Type B pancreatic cell (in vitro differentiated cells): ENCODE measurements around the gene CUL5. TPM values are rescaled to one million over a fixed set of nuclear protein-coding genes. Genes with fewer than 3 reads are reported as not detected.

ENCODE experiments used
- DNase-seq: peaks from one replicate; pipeline ENCODE4 v3.0.0; 2021; ENCODE audit warnings: mixed read lengths; ENCODE audit not compliant: unreplicated experiment; ENCODE audit errors: extremely low spot score
- H3K27ac Mint-ChIP-seq: 2 replicates; pipeline ENCODE4 v1.8.0; 2021; ENCODE audit warnings: mild to moderate bottlenecking, mixed read lengths
- H3K27me3 Mint-ChIP-seq: 2 replicates; pipeline ENCODE4 v1.8.0; 2021; ENCODE audit warnings: mixed read lengths
- H3K36me3 Mint-ChIP-seq: 2 replicates; pipeline ENCODE4 v1.8.0; 2021; ENCODE audit warnings: mixed read lengths
- H3K4me1 Mint-ChIP-seq: one replicate; pipeline ENCODE4 v1.8.0; 2021; ENCODE audit warnings: mixed read lengths; ENCODE audit not compliant: unreplicated experiment
- H3K4me3 Mint-ChIP-seq: 2 replicates; pipeline ENCODE4 v1.8.0; 2021; ENCODE audit warnings: mild to moderate bottlenecking, mixed read lengths
- H3K9me3 Mint-ChIP-seq: 2 replicates; pipeline ENCODE4 v1.8.0; 2021; ENCODE audit warnings: mixed read lengths
- total RNA-seq: library from RNA; stranded (reverse); gene quantifications from 2 replicates; pipeline ENCODE4 v1.2.1, GENCODE V29; 2021; ENCODE audit warnings: low replicate concordance
- TF ChIP-seq, protein P1 (sequence below): fragments of 200-600 bp; sonication (generic); conservative IDR thresholded peaks from 2 replicates; pipeline ENCODE4 v1.5.0; 2021; ENCODE audit warnings: antibody characterized with exemption, mild to moderate bottlenecking

Gene CUL5
- total RNA-seq, 1 donor from 2014 or later = 37.9 TPM

- H3K36me3 Mint-ChIP-seq = peaks cover 36% of the 10 kb centered on the region
- H3K9me3 Mint-ChIP-seq = no peaks in the 10 kb centered on the region
- TF ChIP-seq, protein P1, sequence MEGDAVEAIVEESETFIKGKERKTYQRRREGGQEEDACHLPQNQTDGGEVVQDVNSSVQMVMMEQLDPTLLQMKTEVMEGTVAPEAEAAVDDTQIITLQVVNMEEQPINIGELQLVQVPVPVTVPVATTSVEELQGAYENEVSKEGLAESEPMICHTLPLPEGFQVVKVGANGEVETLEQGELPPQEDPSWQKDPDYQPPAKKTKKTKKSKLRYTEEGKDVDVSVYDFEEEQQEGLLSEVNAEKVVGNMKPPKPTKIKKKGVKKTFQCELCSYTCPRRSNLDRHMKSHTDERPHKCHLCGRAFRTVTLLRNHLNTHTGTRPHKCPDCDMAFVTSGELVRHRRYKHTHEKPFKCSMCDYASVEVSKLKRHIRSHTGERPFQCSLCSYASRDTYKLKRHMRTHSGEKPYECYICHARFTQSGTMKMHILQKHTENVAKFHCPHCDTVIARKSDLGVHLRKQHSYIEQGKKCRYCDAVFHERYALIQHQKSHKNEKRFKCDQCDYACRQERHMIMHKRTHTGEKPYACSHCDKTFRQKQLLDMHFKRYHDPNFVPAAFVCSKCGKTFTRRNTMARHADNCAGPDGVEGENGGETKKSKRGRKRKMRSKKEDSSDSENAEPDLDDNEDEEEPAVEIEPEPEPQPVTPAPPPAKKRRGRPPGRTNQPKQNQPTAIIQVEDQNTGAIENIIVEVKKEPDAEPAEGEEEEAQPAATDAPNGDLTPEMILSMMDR = no peak
- no peak for DNase-seq
- no peaks in the 10 kb centered on the region for H3K27me3 Mint-ChIP-seq
- H3K4me3 Mint-ChIP-seq = no peak overlapping the region
- no peaks in the 10 kb centered on the region for H3K4me1 Mint-ChIP-seq
- H3K27ac Mint-ChIP-seq = no peak overlapping the region
Observed at GRCh38 chr11:108142304-108142703, 133.6 kb downstream of the CUL5 start.

DNA sequence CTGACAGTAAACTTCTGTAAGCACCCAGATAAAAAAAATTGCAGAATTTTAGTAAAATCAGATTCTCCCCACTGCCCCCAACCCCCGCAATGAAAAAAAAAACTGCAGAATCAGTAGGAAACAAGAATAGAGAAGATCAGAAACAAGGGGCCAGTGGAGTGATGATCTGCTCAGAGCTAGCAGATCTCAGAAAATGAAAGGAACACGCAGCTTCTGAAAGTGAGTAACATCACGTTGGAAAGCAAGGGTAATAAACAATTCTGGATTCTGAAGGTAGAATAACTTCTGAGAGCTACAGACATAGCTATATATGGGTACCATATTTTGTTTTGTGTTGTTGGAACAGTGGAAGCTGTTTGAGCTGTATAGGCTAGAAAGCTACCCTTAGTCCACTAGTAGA, 135.9 kb downstream of the CUL5 start:
- no peaks in the 10 kb centered on the region for H3K9me3 Mint-ChIP-seq
- no peak overlapping the region for H3K4me3 Mint-ChIP-seq
- no peak for DNase-seq
- peaks cover 43% of the 10 kb centered on the region for H3K36me3 Mint-ChIP-seq
- H3K27ac Mint-ChIP-seq = no peak overlapping the region
- H3K4me1 Mint-ChIP-seq = no peaks in the 10 kb centered on the region
- TF ChIP-seq, protein P1 = no peak
- no peaks in the 10 kb centered on the region for H3K27me3 Mint-ChIP-seq

GRCh38 chr11:108147150-108147549, 138.5 kb downstream of the CUL5 start:
- Mint-ChIP-seq H3K27me3 (no peaks in the 10 kb centered on the region), H3K36me3 (peaks cover 48% of the 10 kb centered on the region), H3K27ac (no peak overlapping the region), H3K4me3 (no peak overlapping the region), H3K9me3 (no peaks in the 10 kb centered on the region), H3K4me1 (no peaks in the 10 kb centered on the region)
- no peak for DNase-seq
- TF ChIP-seq, protein P1 = no peak

- Mint-ChIP-seq H3K9me3 (no peaks in the 10 kb centered on the region), H3K4me1 (no peaks in the 10 kb centered on the region), H3K27ac (no peak overlapping the region), H3K4me3 (no peak overlapping the region), H3K27me3 (no peaks in the 10 kb centered on the region), H3K36me3 (peaks cover 44% of the 10 kb centered on the region)
- TF ChIP-seq, protein P1 = no peak
- DNase-seq = no peak
Observed at GRCh38 chr11:108148556-108148955, 139.9 kb downstream of the CUL5 start.

DNA sequence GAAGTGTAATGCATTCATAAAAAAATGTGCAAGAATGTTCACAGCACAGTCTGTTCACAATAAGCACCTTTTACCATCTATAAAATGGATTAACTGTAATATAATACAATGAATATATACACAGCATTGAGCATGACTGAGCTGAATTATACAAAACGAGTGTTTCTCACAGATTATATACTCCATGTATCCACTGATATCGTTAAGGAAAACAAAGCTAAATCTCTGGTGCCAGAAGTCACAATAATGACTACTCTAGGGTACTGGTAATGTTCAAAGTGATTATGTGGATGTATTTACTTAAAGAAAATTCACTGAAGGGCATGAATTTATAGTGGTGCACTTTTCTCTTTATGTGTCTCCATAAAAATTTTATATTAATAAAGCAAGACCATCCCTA, 145.9 kb downstream of the CUL5 start:
- no peak overlapping the region for H3K27ac Mint-ChIP-seq
- H3K4me1 Mint-ChIP-seq = no peaks in the 10 kb centered on the region
- DNase-seq = no peak
- TF ChIP-seq, protein P1 = no peak
- peaks cover 18% of the 10 kb centered on the region for H3K36me3 Mint-ChIP-seq
- H3K27me3 Mint-ChIP-seq = no peaks in the 10 kb centered on the region
- H3K4me3 Mint-ChIP-seq = no peak overlapping the region
- no peaks in the 10 kb centered on the region for H3K9me3 Mint-ChIP-seq

Other genes with a start within 250 kb of the CUL5 start
- 9.5 and 22.0 TPM in 2 replicates for gene SLC35F2, start 150.1 kb upstream of the CUL5 start, total RNA-seq
- gene RAB39A, start 80.5 kb upstream of the CUL5 start, total RNA-seq = 2.7 and 3.4 TPM in 2 replicates
- gene ACAT1, start 112.7 kb downstream of the CUL5 start, total RNA-seq = 35.5 and 52.6 TPM in 2 replicates
- 14.0 and 17.8 TPM in 2 replicates for gene NPAT, start 213.7 kb downstream of the CUL5 start, total RNA-seq
- gene ATM, start 214.2 kb downstream of the CUL5 start, total RNA-seq = 47.0 and 78.4 TPM in 2 replicates